ENCODE results near the gene FAM120A.

Gene FAM120A

GRCh38 chr9:93451849-93452709 lies 594 bp downstream of the FAM120A start:
- DNase-seq, result peak; percentile 4

GRCh38 chr9:93452710-93453046 lies 1.2 kb downstream of the FAM120A start:
- DNase-seq, result no peak

GRCh38 chr9:93453047-93453914 lies 1.8 kb downstream of the FAM120A start, which contains the start of gene FAM120AOS:
Gene FAM120AOS (minus strand): TSS chr9:93453581. CDS start chr9:93452709, 872 bp downstream.
- DNase-seq, result peak; percentile 84

DNA sequence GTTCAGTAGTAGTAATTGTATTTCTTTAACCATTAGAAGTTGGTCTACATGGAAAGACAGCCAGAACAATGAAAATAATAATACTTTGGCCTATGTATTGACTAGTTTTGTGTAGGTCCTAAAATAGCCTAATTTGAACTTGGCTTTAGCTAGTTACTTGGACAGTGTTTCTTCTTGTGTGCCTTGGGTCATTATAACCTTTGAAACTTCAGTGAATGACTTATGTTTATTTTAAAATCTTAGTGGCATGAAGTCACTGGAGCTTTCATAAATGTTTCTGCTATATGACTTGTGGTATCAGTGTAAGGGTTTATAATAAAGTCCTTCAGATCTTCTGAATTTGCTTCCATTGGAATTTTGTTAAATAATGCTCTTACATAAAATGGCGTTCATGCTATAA lies 4.5 kb downstream of the FAM120A start:
- no peak for DNase-seq

DNA sequence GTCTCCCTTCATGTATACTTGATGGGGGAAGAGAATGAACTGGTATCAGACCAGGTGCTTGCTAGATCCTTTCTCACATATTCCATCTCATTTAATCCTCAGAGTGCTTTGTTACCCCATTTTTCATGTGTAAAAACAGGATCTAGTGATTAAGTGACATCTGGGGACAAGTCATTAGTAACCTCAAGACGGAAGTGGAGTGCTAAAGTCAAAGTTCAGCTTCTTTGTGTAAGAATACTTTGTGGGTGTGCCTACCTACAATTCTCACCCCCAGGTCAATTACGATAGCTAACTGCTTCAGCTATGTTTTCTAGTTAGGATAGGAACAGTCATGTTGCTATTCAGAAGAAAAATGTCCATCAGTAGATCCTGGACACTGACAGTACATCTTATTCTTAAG lies 5.0 kb downstream of the FAM120A start:
- DNase-seq, result no peak

DNA sequence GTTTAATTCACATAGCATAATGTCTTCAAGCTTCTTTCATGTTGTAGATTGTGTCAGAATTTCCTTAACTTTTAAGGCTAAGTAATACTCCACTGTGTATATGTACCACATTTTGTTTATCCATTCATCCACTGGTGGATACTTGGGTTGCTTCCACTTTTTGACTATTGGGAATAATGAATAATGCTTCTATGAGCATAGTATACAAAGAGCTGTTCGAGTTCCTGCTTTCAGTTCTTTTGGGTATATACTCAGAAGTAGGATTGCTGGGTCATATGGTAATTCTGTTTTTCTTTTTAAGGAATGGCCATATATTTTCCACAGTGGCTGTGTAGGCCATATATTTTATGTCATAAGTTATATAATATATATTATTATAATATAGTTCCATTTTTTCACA lies 5.5 kb downstream of the FAM120A start:
- DNase-seq, result no peak

- no peak for DNase-seq
Measured at GRCh38 chr9:93458712-93459111, 7.2 kb downstream of the FAM120A start.

GRCh38 chr9:93459432-93459847 lies 8.0 kb downstream of the FAM120A start:
- no peak for DNase-seq

- DNase-seq, result no peak
Measured at GRCh38 chr9:93460689-93461413, 9.4 kb downstream of the FAM120A start.

DNA sequence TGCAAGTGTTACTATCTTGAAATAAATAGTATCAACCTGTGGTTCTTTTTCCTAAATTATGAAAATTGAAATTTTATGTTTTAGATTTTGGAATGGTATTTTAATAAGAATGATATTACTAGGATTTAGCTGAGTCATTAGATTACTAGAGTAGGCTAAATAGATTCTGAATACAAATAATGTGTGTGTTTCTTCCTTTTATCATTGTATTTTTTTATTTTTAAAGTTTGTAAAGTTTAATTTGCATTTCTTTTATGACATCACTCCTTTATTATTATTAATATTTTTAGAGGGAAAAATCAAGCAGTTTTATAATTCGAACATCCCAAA lies 9.9 kb downstream of the FAM120A start:
- no peak for DNase-seq

- no peak for DNase-seq
Measured at GRCh38 chr9:93461821-93462220, 10.3 kb downstream of the FAM120A start.

DNA sequence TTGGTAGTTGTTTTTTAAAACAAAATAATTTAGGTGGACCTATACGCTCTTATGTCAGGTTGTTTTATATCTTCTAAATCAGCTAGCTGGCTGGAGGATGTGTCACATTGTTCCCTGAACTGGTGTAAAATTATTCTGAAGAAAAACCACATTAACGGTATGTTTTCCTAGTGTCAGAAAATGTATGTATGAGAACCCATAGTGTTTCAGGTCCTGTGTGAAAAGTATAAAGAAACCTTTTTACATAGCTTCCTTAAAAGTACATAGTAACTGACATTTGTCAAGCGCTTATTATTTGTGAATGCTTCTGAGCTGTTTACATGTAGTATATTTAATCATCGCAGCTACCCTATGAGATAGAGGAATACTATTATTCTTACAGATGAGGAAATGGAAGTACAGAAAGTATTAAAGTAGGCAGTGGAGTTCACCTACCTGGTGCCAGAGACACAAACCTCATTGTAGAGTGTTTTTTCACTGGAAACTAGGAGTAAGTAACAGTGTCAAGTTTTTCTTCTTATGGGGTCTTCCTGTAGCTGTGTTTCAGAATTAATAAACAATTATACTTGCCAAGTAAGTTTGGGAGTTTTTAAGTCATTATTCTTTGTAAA lies 12.3 kb downstream of the FAM120A start:
- no peak for DNase-seq

DNA sequence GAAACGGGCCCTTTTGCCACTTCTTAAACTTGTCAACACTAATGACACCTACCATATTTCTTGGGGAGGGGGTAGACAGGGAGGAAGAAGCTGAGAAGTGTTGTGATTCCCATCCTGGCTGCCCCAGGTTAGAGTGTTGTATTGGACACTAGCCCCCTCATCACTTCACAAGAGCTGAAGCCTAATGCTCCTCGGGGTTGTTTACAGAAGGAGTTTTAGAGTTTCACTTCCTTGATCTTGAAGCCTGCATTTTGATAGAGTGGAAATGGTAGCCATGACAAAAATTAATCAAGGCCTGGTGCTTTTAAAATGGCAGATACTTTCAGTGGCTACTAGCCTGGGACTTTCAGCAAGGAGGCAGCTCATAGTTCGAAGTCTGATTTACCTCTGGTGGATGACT lies 12.9 kb downstream of the FAM120A start:
- no peak for DNase-seq

DNA sequence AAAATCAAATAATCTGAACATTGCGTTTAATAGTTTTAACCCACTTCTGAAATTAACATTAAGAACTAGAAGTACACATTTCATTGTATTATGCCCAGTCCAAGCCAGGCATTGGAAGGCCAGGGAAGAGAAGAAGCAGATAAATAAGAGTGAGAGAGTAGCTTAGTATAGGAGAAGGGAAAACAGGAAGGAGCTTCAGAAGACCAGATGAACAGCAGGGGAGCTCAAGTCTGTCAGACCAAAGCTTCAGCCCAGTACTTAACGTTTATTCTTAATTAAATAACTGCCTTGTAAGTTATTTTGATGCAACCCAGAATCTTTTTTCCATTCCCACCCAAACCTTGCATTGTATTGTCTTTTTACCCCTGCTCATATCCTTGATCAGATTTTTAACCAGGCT lies 13.4 kb downstream of the FAM120A start:
- no peak for DNase-seq

- no peak for DNase-seq
Measured at GRCh38 chr9:93465855-93466254, 14.4 kb downstream of the FAM120A start.

DNA sequence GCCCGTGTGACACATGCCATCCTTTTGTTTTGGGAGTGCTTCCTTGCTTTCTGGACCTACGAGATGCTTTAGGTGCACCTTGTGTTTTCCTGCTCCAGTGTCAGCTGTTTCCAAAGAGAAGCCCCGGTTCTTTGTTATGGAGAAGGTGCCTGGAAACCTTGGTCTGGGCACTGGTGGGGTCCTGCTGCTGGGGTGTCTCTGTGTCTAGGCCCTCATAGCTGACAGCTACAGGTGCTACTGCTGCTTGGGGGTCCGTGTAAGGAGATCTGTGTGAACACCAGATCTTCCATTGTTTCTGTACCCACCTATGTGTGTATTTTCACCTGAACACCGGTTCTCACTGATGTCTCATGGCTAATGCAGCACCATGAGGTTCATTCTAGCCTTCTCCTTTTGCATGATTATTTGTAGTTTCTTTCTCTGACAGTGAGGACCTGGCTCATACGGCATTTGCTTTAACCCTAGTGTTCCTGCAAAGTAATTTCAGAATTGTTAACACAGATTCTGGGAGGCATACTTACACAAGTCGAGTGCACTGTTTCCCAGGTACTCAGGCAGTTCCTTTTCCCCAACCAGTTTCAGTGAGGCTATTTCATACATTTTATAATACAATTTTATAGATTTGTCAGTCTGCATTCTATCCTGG lies 15.1 kb downstream of the FAM120A start:
- DNase-seq, result no peak

- DNase-seq, result no peak
Measured at GRCh38 chr9:93467062-93467416, 15.6 kb downstream of the FAM120A start.

- DNase-seq, result peak; percentile 6
Measured at GRCh38 chr9:93467462-93467861, 16.0 kb downstream of the FAM120A start.

DNA sequence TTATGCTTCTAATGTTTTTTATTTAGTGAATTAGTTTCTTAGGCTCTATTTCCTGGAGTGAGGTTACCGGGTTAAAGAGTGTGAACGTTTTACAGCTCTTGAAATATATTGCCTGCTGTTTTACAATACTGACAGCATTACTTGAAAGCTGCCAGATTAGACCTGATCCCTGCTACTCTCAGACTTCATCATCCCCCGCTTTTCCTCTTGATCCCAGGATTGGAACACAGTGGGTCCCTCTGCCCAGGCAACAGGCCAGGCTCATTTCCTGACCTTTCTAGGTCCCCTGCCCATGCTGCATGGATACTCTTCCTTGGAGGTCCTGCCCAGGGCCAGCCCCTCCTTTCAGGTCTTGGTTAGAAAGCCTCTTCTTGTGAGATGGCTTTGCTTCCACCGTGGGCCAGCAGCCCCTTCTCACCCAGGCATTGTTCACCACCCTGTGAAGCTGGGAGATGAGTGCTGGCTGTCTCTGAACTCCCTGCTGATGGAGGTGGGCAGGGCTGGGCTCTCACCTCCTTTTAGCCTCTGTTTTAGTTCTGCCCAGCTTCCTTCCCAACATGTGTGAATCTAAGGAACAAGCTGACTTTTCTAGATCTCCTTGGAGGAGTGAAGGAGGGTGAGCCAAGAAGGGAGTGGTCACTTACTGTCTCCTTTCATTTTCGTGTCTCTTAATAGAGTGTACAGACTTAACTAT lies 17.4 kb downstream of the FAM120A start:
- DNase-seq, result no peak

- no peak for DNase-seq
Measured at GRCh38 chr9:93470391-93470790, 18.9 kb downstream of the FAM120A start.

DNA sequence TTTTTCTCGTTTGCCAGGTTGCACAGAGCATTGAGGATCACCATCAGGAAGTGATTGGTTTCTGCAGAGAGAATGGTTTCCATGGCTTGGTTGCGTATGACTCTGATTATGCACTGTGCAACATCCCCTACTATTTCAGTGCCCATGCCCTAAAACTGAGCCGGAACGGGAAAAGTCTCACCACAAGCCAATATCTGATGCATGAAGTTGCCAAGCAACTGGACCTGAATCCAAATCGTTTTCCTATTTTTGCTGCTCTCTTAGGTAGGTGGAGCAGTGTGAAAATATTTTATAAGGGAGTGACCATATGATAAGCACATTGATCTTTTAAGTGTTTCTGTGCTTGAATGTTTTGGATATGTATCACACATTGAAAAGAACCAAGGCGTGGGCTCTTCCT lies 19.6 kb downstream of the FAM120A start:
- no peak for DNase-seq

- no peak for DNase-seq
Measured at GRCh38 chr9:93473411-93473810, 21.9 kb downstream of the FAM120A start.
